Tibial nerve (tissue), 4 donors: ENCODE results near the gene GNAQ. TPM values are rescaled to one million over a fixed set of nuclear protein-coding genes. Genes with fewer than 3 reads are reported as not detected.
A peak's percentile ranks its signal among the peaks of the same experiment; 100 is the strongest.

Source experiments
- DNase-seq, 2 donors: peaks; one replicate each; pipeline ENCODE4 v3.0.0-alpha.2; 2019; ENCODE audit warnings: low spot score in 2 of 2
- H3K27ac ChIP-seq, 4 donors: fragments of 200-600 bp; sonication (generic) in 3 of 4; one replicate each; pipeline ENCODE4 v1.5.1; 2017 to 2019; ENCODE audit warnings: mild to moderate bottlenecking in 1 of 4
- H3K27me3 ChIP-seq, 2 donors: fragments of 200-600 bp; sonication (generic) in 1 of 2; one replicate each; pipeline versions ENCODE4 v1.5.1 to v1.6.0; 2017 to 2019
- H3K36me3 ChIP-seq, 3 donors: fragments of 200-600 bp; sonication (generic); one replicate each; pipeline ENCODE4 v1.5.1; 2018 to 2019
- H3K4me1 ChIP-seq, 4 donors: fragments of 200-600 bp; sonication (generic) in 3 of 4; one replicate each; pipeline ENCODE4 v1.5.1; 2017 to 2019
- H3K4me3 ChIP-seq, 4 donors: fragments of 200-600 bp; sonication (generic) in 3 of 4; one replicate each; pipeline ENCODE4 v1.5.1; 2017 to 2019; ENCODE audit warnings: mild to moderate bottlenecking in 1 of 4, moderate library complexity in 1 of 4
- H3K9me3 ChIP-seq, 4 donors: fragments of 200-600 bp; sonication (generic) in 3 of 4; one replicate each; pipeline ENCODE4 v1.5.1; 2017 to 2019
- CTCF ChIP-seq, 5 experiments: fragments of 200-600 bp in 3 of 5; fragments of 450-650 bp in 2 of 5; sonication (generic) in 3 of 5; IDR thresholded peaks; one replicate each; pipeline ENCODE4 v1.5.1; 2016 to 2019; ENCODE audit warnings: antibody characterized with exemption in 5 of 5, mild to moderate bottlenecking in 3 of 5, moderate library complexity in 2 of 5
- EP300 ChIP-seq, 2 donors: sonication (generic); formaldehyde crosslinking; IDR thresholded peaks; one replicate each; pipeline ENCODE4 v1.6.1; 2017; ENCODE audit warnings: antibody characterized with exemption in 2 of 2, mild to moderate bottlenecking in 1 of 2
- POLR2A ChIP-seq, 2 donors: fragments of 450-650 bp; IDR thresholded peaks; one replicate each; pipeline ENCODE4 v1.6.1; 2017; ENCODE audit warnings: antibody characterized with exemption in 2 of 2, mild to moderate bottlenecking in 2 of 2, moderate library complexity in 2 of 2
- WGBS, 2 donors: methylation state at CpG; one replicate each; pipeline ENCODE4 v1.1.5; 2018; 5-methylcytosine and 5-hydroxymethylcytosine counted together
- total RNA-seq, 4 donors: library from RNA; depleted of rRNA; stranded (reverse); fragments of >200 nt; gene quantifications; one replicate each; pipeline ENCODE4 v1.1.0, GENCODE V29; 2016

The GNAQ gene
- total RNA-seq, 4 donors from 2014 or later, result 38.7 to 50.3 (median 41.6) TPM

GRCh38 chr9:77750981-77751340, 280.6 kb downstream of the GNAQ start:
- H3K27ac ChIP-seq, result peak overlapping the region in 1 of 4 donors; percentile 6
- H3K9me3 ChIP-seq, result peaks cover 0 to 4% (median 0%) of the 10 kb centered on the region in 4 donors
- no peaks in the 10 kb centered on the region for H3K27me3 ChIP-seq
- peaks cover 0 to 8% (median 0%) of the 10 kb centered on the region in 3 donors for H3K36me3 ChIP-seq
- 94 to 100% methylated on average over 1 of the region's 1 CpG for WGBS, 2 donors
- DNase-seq, result no peak
- H3K4me1 ChIP-seq, result peaks cover 0 to 21% (median 0%) of the 10 kb centered on the region in 4 donors
- no peak overlapping the region for H3K4me3 ChIP-seq
- TF ChIP-seq CTCF (IDR thresholded peaks at IDR 0.05) (no peak), EP300 (IDR thresholded peaks at IDR 0.05) (no peak), POLR2A (IDR thresholded peaks at IDR 0.05) (no peak)

- TF ChIP-seq EP300 (IDR thresholded peaks at IDR 0.05), result no peak
- no peak for TF ChIP-seq CTCF (IDR thresholded peaks at IDR 0.05)
- TF ChIP-seq POLR2A (IDR thresholded peaks at IDR 0.05), result no peak
- 58 to 60% methylated on average over 1 of the region's 1 CpG for WGBS, 2 donors
- Histone ChIP-seq H3K4me1 (peaks cover 0 to 21% (median 0%) of the 10 kb centered on the region in 4 donors), H3K27ac (no peak overlapping the region), H3K36me3 (peaks cover 0 to 4% (median 0%) of the 10 kb centered on the region in 3 donors), H3K9me3 (peaks cover 0 to 5% (median 0%) of the 10 kb centered on the region in 4 donors), H3K4me3 (no peak overlapping the region), H3K27me3 (no peaks in the 10 kb centered on the region)
- no peak for DNase-seq
Measured at GRCh38 chr9:77750284-77750683, 281.3 kb downstream of the GNAQ start.

- Histone ChIP-seq H3K36me3 (peaks cover 0 to 4% (median 0%) of the 10 kb centered on the region in 3 donors), H3K9me3 (peaks cover 0 to 5% (median 0%) of the 10 kb centered on the region in 4 donors), H3K4me1 (peaks cover 0 to 29% (median 0%) of the 10 kb centered on the region in 4 donors), H3K4me3 (no peak overlapping the region), H3K27me3 (no peaks in the 10 kb centered on the region), H3K27ac (no peak overlapping the region)
- TF ChIP-seq EP300 (IDR thresholded peaks at IDR 0.05), result no peak
- no peak for TF ChIP-seq CTCF (IDR thresholded peaks at IDR 0.05)
- no peak for TF ChIP-seq POLR2A (IDR thresholded peaks at IDR 0.05)
- DNase-seq, result no peak
Measured at GRCh38 chr9:77748214-77748772, 283.3 kb downstream of the GNAQ start.

GRCh38 chr9:77747163-77747562, 284.4 kb downstream of the GNAQ start:
- H3K27ac ChIP-seq, result no peak overlapping the region
- peaks cover 0 to 4% (median 0%) of the 10 kb centered on the region in 3 donors for H3K36me3 ChIP-seq
- H3K4me3 ChIP-seq, result no peak overlapping the region
- peaks cover 0 to 30% (median 0%) of the 10 kb centered on the region in 4 donors for H3K4me1 ChIP-seq
- no peak for TF ChIP-seq EP300 (IDR thresholded peaks at IDR 0.05)
- TF ChIP-seq CTCF (IDR thresholded peaks at IDR 0.05), result no peak
- TF ChIP-seq POLR2A (IDR thresholded peaks at IDR 0.05), result no peak
- peaks cover 0 to 5% (median 0%) of the 10 kb centered on the region in 4 donors for H3K9me3 ChIP-seq
- H3K27me3 ChIP-seq, result no peaks in the 10 kb centered on the region
- no peak for DNase-seq

GRCh38 chr9:77744841-77745430, 286.7 kb downstream of the GNAQ start:
- WGBS, 2 donors, result 45% methylated on average over 6 of the region's 6 CpGs

More at GRCh38 chr9:77744841-77745430, 286.7 kb downstream of the GNAQ start:
- H3K27me3 ChIP-seq, result no peaks in the 10 kb centered on the region
- DNase-seq, result no peak
- H3K36me3 ChIP-seq, result peaks cover 0 to 4% (median 0%) of the 10 kb centered on the region in 3 donors
- no peak overlapping the region for H3K4me3 ChIP-seq
- H3K9me3 ChIP-seq, result peaks cover 0 to 5% (median 0%) of the 10 kb centered on the region in 4 donors
- H3K4me1 ChIP-seq, result peaks cover 0 to 14% (median 0%) of the 10 kb centered on the region in 4 donors
- no peak overlapping the region for H3K27ac ChIP-seq
- TF ChIP-seq POLR2A (IDR thresholded peaks at IDR 0.05) (no peak), CTCF (IDR thresholded peaks at IDR 0.05) (no peak), EP300 (IDR thresholded peaks at IDR 0.05) (no peak)
